Measurements from ENCODE around the gene KCNMA1.

KCNMA1 gene

DNA sequence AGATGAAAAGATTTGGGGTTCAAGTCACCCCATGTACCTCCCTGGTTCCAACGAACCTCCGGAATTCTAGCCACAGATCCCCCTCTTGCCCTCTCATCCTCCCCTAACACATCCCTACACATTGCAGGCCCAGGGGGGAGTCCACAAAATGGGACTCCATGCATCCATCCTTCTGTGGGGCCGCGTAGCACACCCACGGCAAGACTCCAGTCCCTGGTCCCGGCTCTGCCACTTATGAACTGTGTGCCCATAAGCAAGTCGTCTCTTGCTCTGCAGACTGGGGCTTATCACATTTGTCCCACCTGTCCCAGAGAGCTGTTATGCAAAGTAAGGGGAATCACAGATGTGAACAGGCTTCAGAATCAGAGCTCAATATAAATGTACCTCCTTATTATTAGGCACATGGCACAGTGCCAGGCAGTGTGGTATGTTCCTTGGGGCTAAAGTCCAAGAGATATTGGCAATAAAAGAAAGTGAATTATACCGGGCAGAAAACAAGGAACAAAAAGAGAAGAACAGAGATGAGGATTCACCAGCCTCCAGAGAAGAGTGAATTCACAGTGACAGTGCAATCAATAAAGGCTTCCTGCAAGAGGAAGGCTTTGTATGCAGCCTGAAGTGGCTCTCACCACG is 73.9 kb downstream of the KCNMA1 start:
- ATAC-seq (no peak), DNase-seq (no peak)
- H3K27ac Mint-ChIP-seq = no peak overlapping the region
- H3K36me3 Mint-ChIP-seq (ENCODE audit: low read depth) = no peaks in the 10 kb centered on the region
- no peaks in the 10 kb centered on the region for H3K9me3 Mint-ChIP-seq
- peaks cover 22% of the 10 kb centered on the region for H3K27me3 Mint-ChIP-seq
- H3K4me3 Mint-ChIP-seq = no peak overlapping the region
- no peaks in the 10 kb centered on the region for H3K4me1 Mint-ChIP-seq

DNA sequence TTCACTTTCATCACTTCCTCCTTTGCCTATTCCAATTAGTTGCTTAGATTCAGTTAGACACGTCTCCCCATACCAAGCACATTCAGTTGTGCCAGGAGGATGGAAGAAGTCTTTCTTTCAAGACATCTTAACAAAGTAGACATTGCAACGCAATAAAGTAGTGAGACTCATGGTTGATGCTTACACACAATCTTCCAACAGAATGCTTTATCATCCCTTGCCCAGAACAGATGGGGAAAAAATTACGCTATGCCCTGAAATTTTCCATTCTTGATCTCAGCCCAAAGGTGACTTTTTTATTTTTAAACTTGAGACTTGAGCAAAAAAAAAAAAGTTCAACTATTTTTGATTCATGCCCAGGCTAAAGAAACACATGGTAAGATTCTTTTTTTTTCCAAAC is 74.9 kb downstream of the KCNMA1 start:
- H3K4me1 Mint-ChIP-seq = no peaks in the 10 kb centered on the region
- H3K36me3 Mint-ChIP-seq (ENCODE audit: low read depth) = no peaks in the 10 kb centered on the region
- DNase-seq (no peak), ATAC-seq (no peak)
- H3K27me3 Mint-ChIP-seq = peaks cover 22% of the 10 kb centered on the region
- no peak overlapping the region for H3K4me3 Mint-ChIP-seq
- no peaks in the 10 kb centered on the region for H3K9me3 Mint-ChIP-seq
- H3K27ac Mint-ChIP-seq = no peak overlapping the region

DNA sequence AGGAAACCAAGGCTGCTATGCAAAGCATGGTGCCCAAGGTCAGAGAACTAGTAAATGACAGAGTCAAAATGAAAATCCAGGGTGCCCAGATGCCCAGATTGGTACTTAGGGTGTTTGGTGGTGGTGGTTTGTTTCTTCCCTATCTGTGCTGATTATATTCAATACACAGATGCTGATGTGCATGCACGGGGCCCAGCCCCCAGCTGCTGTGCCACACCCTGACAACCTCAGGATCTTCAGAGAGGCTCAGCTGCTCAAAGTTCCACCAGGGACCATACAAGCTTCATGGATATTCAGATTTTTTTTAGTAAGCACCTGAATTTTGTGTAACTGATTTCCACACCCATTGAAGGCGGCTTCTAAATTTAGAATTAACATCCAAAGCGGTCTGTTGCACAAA is 75.6 kb downstream of the KCNMA1 start:
- no peak for DNase-seq
- Mint-ChIP-seq H3K9me3 (no peaks in the 10 kb centered on the region), H3K36me3 (ENCODE audit: low read depth) (no peaks in the 10 kb centered on the region), H3K4me1 (no peaks in the 10 kb centered on the region), H3K27me3 (peaks cover 20% of the 10 kb centered on the region), H3K27ac (no peak overlapping the region), H3K4me3 (no peak overlapping the region)
- ATAC-seq = no peak

DNA sequence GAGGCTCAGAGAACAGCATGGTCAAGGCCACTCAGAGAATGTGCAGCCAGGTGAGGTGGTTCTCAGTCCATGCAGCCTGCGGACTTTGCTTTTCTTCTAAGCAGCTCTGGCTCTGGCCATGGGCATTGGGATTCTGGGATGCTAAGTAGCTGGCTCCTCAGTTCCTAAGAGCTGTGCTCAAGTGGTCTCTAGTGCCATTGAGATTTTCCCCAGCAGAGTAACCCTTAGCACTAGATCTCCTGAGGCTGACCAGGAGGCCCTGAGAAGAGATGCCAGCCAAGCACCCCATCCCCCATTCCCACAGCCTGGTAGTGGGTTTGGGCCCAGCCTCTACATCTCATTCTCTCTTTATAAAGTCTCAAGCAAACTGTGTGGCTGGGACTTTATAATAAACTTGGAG is 77.1 kb downstream of the KCNMA1 start:
- Mint-ChIP-seq H3K36me3 (ENCODE audit: low read depth) (no peaks in the 10 kb centered on the region), H3K27ac (no peak overlapping the region), H3K9me3 (no peaks in the 10 kb centered on the region), H3K4me1 (no peaks in the 10 kb centered on the region), H3K4me3 (no peak overlapping the region), H3K27me3 (peaks cover 10% of the 10 kb centered on the region)
- ATAC-seq (no peak), DNase-seq (no peak)

DNA sequence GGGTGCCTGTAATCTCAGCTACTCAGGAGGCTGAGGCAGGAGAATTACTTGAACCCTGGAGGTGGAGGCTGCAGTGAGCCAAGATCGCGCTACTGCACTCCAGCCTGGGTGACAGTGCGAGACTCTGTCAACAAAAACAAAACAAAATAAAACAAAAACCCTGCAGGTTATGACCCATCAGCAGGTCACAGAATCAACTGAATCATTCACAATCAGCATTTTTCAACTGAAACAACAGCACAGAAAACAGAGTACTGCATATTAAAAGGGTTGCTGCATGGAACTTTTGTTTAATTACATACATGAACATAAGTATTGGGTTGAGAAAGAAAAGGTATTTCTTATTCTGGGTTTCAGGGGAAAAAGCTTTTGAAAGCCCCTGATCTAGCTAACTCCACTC is 77.6 kb downstream of the KCNMA1 start:
- Mint-ChIP-seq H3K9me3 (no peaks in the 10 kb centered on the region), H3K4me1 (no peaks in the 10 kb centered on the region), H3K4me3 (no peak overlapping the region), H3K27me3 (peaks cover 9% of the 10 kb centered on the region), H3K36me3 (ENCODE audit: low read depth) (no peaks in the 10 kb centered on the region), H3K27ac (no peak overlapping the region)
- DNase-seq (no peak), ATAC-seq (no peak)

DNA sequence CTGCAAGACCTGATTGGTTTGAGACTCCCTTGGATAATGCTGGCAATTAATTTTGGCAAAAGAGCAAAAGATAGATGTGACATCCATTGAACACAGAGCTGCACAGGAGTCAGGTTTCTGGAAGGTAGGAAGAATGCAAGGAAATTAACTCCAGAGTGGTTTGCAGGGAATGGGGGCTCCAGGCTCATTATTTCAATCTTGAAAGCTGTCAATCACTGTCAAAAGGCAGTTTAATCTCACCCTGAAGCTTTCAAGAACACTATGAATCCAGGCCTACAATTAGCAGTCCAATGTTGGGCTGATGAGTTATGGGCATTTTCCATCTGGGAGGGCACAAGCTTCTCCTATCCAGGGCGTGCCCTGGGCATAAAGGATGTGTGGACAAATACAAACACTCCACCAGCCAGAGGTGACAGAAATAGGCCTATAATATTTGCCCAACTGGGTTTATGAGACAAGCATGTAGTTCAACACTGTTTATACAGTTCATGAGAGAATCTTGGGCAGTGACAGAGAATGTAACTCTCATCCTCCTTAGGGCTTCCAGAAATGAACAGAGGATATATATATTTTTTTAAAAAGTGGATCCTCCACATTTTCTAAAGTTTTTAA is 80.5 kb downstream of the KCNMA1 start:
- ATAC-seq (no peak), DNase-seq (no peak)
- no peaks in the 10 kb centered on the region for H3K4me1 Mint-ChIP-seq
- H3K27me3 Mint-ChIP-seq = no peaks in the 10 kb centered on the region
- no peaks in the 10 kb centered on the region for H3K9me3 Mint-ChIP-seq
- no peak overlapping the region for H3K27ac Mint-ChIP-seq
- H3K36me3 Mint-ChIP-seq (ENCODE audit: low read depth) = no peaks in the 10 kb centered on the region
- H3K4me3 Mint-ChIP-seq = no peak overlapping the region

DNA sequence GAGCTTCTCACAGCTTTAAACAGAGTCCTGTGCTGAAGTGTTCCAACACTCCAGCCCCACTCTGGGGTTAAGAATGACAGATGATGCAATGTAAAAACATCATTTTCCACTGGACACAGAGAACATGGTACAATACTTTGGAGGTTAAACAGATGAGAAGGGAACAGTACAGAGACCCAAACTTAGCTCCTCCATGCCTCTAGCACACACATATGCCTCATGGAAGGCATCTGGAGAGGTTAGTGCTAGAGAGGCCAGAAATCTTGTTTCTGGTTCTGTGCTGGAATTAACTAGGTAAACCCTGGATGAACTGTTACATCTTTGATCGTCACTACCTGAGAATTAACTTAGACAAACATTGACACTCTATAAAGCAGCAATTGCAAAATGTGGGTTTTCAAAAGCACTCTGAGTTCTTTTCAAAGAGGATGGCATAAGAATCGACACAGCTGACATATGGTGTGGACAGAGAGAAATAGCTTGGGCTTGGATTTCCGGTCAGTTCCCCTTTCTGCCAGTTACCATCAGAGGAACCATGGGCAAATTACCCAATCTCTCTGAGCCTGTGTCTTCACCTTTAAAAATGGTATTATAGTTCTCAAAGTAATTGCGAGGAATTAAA is 81.9 kb downstream of the KCNMA1 start:
- Mint-ChIP-seq H3K36me3 (ENCODE audit: low read depth) (no peaks in the 10 kb centered on the region), H3K27ac (no peak overlapping the region), H3K4me1 (no peaks in the 10 kb centered on the region), H3K9me3 (no peaks in the 10 kb centered on the region), H3K27me3 (no peaks in the 10 kb centered on the region), H3K4me3 (no peak overlapping the region)
- DNase-seq (no peak), ATAC-seq (no peak)

DNA sequence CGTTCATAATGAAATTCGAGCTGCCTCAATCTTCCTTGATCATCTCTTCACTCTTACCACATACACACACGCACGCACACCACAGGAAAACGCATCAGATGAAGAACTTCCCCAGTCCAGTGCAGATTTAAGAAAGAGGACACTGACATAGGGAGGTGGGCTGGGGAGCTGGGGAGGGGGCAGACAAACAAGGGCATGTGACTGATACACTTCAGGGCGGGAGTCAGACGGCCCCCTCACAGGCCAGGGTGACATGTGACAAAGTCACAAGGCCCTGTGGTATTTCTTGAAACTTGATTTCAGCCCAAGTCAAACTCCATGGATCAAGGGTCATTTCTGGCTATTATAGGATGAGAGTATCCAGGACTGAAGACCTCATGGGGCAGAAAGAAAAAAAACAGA is 82.6 kb downstream of the KCNMA1 start:
- ATAC-seq (no peak), DNase-seq (no peak)
- Mint-ChIP-seq H3K27ac (no peak overlapping the region), H3K36me3 (ENCODE audit: low read depth) (no peaks in the 10 kb centered on the region), H3K9me3 (no peaks in the 10 kb centered on the region), H3K4me1 (no peaks in the 10 kb centered on the region), H3K4me3 (no peak overlapping the region), H3K27me3 (no peaks in the 10 kb centered on the region)

DNA sequence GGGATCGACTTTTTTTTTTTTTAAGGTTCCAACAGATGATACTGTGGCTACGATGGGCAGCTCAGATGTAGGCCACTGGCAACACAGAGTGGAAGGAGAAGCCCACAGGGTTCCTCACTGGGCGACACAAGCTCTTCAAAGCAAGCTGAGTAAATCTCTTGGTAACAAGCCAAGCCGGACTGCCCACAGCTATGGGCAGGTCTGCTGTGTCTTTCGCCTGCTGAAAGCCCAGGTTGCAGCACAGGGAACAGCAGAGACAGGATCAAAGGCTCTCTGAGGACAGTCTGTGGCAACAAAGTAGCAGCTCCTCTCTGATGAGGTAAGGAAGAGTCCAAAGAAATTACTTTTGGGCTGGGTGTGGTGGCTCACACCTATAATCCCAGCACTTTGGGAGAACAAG is 83.6 kb downstream of the KCNMA1 start:
- Mint-ChIP-seq H3K4me1 (no peaks in the 10 kb centered on the region), H3K9me3 (no peaks in the 10 kb centered on the region), H3K4me3 (no peak overlapping the region), H3K27ac (no peak overlapping the region), H3K27me3 (peaks cover 4% of the 10 kb centered on the region), H3K36me3 (ENCODE audit: low read depth) (no peaks in the 10 kb centered on the region)
- DNase-seq (no peak), ATAC-seq (no peak)

DNA sequence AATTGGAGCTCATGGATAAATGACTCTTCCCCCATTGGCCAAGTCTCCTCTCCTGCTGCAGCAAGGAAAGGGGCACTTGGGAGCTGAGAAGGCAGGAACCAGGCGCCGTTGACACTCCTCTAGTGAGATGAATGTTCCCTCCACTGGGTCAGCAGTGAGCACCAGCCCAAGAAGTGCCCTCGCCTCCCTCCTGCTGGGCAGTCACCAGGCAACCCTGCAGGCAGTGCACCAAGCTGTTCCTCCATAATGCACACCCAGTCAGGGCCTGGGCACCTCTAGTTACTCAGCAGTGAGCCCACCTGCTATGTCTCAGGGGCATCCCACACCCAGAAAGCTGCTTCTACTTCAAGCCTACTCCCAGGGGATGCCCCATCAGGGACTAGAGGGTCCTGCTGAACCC is 84.3 kb downstream of the KCNMA1 start:
- H3K4me3 Mint-ChIP-seq = no peak overlapping the region
- H3K36me3 Mint-ChIP-seq (ENCODE audit: low read depth) = no peaks in the 10 kb centered on the region
- H3K9me3 Mint-ChIP-seq = no peaks in the 10 kb centered on the region
- H3K27me3 Mint-ChIP-seq = peaks cover 4% of the 10 kb centered on the region
- DNase-seq (no peak), ATAC-seq (no peak)
- no peak overlapping the region for H3K27ac Mint-ChIP-seq
- H3K4me1 Mint-ChIP-seq = no peaks in the 10 kb centered on the region

DNA sequence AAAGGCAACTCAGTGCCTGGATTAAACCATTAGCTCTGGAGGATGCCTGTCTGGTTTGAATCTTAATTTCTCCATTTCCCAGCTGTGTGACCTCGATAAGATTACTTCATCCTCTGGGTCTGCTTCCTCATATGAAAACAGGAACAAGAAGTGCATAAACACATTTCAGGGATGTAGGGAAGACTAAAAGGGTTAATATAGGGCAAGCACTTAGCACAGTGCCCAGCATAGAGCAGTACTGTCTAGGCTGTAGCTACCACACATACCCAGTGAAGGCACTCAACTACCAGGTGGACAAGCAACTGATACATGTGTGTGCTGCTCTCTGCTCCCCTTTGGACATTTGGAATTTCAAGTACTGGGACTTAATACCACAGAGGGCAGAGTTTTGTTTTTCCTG is 85.4 kb downstream of the KCNMA1 start:
- no peak overlapping the region for H3K27ac Mint-ChIP-seq
- H3K36me3 Mint-ChIP-seq (ENCODE audit: low read depth) = no peaks in the 10 kb centered on the region
- H3K4me1 Mint-ChIP-seq = no peaks in the 10 kb centered on the region

DNA sequence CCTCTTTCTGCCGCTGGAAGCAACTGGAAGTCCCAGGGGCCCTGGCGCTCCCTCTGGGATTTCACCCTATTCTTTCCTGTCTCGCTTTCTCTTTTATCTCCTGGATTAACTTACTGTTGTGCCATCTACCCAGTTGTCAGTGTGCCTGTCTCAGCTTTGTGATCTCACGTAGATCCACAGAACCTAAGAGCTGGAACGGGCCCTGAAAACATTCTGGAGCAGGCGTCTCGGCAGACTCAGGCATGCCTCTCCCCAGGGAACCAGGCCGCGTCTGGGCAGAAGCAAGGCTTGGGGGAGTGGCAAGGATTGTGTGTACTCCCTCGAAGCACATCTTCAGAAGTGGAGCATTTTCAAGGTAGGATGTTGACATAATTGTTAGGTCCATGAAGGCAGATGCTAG is 87.2 kb downstream of the KCNMA1 start:
- DNase-seq (no peak), ATAC-seq (no peak)
- no peaks in the 10 kb centered on the region for H3K4me1 Mint-ChIP-seq
- no peaks in the 10 kb centered on the region for H3K36me3 Mint-ChIP-seq (ENCODE audit: low read depth)
- H3K27me3 Mint-ChIP-seq = peaks cover 7% of the 10 kb centered on the region
- H3K9me3 Mint-ChIP-seq = no peaks in the 10 kb centered on the region
- H3K27ac Mint-ChIP-seq = no peak overlapping the region
- H3K4me3 Mint-ChIP-seq = no peak overlapping the region

More for the DNA sequence above, 85.4 kb downstream of the KCNMA1 start:
- no peak overlapping the region for H3K4me3 Mint-ChIP-seq
- H3K9me3 Mint-ChIP-seq = no peaks in the 10 kb centered on the region
- H3K27me3 Mint-ChIP-seq = peaks cover 4% of the 10 kb centered on the region
- ATAC-seq = no peak
- no peak for DNase-seq

DNA sequence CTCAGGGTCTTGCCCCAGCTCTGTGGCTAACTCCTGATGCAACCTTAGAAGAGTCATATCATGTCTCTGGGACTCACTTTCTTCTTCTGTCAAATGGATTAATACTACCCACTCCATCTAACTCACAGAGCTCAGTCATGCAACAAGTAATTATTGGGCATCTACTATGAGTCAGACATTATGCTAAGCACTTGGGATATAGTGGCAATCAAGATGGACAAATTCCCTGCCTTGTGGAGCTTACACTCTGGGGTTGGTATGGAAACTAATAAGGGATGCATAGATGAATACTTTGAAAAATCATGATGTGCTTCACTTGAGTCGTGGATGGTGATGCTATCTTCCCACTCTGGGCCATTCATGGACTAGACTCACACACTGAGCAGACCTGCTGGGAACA is 88.9 kb downstream of the KCNMA1 start:
- Mint-ChIP-seq H3K4me3 (no peak overlapping the region), H3K4me1 (no peaks in the 10 kb centered on the region), H3K9me3 (peaks cover 4% of the 10 kb centered on the region), H3K27me3 (peaks cover 10% of the 10 kb centered on the region), H3K36me3 (ENCODE audit: low read depth) (no peaks in the 10 kb centered on the region), H3K27ac (no peak overlapping the region)
- DNase-seq = no peak
- ATAC-seq = no peak

DNA sequence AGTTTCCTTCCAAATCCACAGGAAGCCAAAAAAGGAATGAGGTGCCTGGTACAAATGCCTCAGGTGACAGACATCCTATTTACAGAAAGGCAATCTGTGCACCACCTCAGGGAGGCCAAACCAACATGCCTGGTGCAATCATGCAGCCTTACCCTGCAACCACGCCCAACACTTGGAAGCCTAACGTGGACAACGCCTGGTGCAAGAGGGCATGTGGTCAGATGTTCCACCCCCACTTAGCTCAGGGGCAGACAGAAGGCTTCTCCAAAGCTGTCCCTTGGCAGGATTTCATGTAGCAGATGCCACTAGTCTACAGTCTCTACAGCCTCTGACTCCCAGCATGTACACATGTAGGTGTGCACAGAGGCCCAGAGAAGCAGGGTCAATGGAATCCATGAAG is 89.5 kb downstream of the KCNMA1 start:
- H3K27ac Mint-ChIP-seq = no peak overlapping the region
- ATAC-seq (no peak), DNase-seq (no peak)
- H3K36me3 Mint-ChIP-seq (ENCODE audit: low read depth) = no peaks in the 10 kb centered on the region
- H3K27me3 Mint-ChIP-seq = peaks cover 10% of the 10 kb centered on the region
- H3K9me3 Mint-ChIP-seq = peaks cover 9% of the 10 kb centered on the region
- H3K4me3 Mint-ChIP-seq = no peak overlapping the region
- no peaks in the 10 kb centered on the region for H3K4me1 Mint-ChIP-seq

DNA sequence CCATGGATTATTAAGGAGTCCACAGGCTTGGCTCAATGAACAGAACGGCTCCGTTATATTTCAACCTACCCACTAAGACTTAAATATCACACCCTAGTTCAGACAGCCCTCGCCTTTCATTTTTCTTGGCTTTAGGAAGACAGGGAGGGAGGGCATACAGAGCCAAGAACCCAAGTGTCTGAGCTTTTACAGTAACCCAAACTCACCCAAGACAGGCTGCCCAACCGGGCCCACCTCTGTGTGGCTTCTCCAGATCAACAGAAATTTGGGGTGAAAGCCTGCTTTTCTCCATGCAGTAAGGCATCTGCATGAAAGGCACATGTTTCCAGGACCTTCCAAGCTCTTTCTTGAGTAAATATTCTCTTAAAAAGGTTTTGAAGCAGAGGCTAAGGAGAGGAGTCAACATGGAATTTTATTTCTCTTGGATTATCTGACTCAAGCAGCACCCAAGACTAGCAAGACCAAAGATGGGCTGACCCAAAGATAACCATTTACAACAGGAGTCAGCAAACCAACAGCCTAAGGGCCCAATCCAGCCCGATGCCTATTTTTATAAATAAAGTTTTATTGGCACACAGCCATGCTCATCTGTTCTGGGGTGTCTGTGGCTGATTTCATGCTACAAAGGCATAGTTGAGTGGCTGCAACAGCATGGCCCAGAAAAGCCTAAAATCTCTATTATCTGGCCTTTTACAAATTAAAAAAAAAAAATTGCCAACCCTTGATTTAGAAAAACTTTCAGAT is 90.1 kb downstream of the KCNMA1 start:
- ATAC-seq (no peak), DNase-seq (no peak)
- Mint-ChIP-seq H3K4me3 (no peak overlapping the region), H3K9me3 (peaks cover 11% of the 10 kb centered on the region), H3K4me1 (no peaks in the 10 kb centered on the region), H3K27ac (no peak overlapping the region), H3K27me3 (peaks cover 10% of the 10 kb centered on the region), H3K36me3 (ENCODE audit: low read depth) (no peaks in the 10 kb centered on the region)
